ENCODE data around the gene STUB1.

The STUB1 gene

GRCh38 chr16:694863-695354, 14.7 kb downstream of the STUB1 start:
- DNase-seq (ENCODE audit: low read depth) = no peak

GRCh38 chr16:695355-696089, 15.3 kb downstream of the STUB1 start:
- peak; percentile 55 for DNase-seq (ENCODE audit: low read depth)

- DNase-seq (ENCODE audit: low read depth) = no peak
Observed at GRCh38 chr16:698911-699671, 18.9 kb downstream of the STUB1 start.

- peak; percentile 44 for DNase-seq (ENCODE audit: low read depth)
Observed at GRCh38 chr16:700684-701584, 20.7 kb downstream of the STUB1 start.

GRCh38 chr16:702341-702740, 22.1 kb downstream of the STUB1 start:
- no peak for DNase-seq (ENCODE audit: low read depth)

GRCh38 chr16:703406-703805, 23.2 kb downstream of the STUB1 start:
- no peak for DNase-seq (ENCODE audit: low read depth)

- no peak for DNase-seq (ENCODE audit: low read depth)
Observed at GRCh38 chr16:704047-704446, 23.8 kb downstream of the STUB1 start.

GRCh38 chr16:704552-705380, 24.6 kb downstream of the STUB1 start:
- DNase-seq (ENCODE audit: low read depth) = no peak

GRCh38 chr16:705431-706188, 25.4 kb downstream of the STUB1 start, which contains the start of gene FBXL16:
Gene FBXL16 (minus strand): TSS chr16:705801. CDS start chr16:697405, 8,396 bp downstream.
- DNase-seq (ENCODE audit: low read depth) = no peak

GRCh38 chr16:706189-707061, 26.2 kb downstream of the STUB1 start:
- no peak for DNase-seq (ENCODE audit: low read depth)

- DNase-seq (ENCODE audit: low read depth) = no peak
Observed at GRCh38 chr16:707062-707538, 26.9 kb downstream of the STUB1 start.

GRCh38 chr16:708019-708418, 27.8 kb downstream of the STUB1 start:
- no peak for DNase-seq (ENCODE audit: low read depth)

- DNase-seq (ENCODE audit: low read depth) = no peak
Observed at GRCh38 chr16:708959-709358, 28.7 kb downstream of the STUB1 start.

GRCh38 chr16:709566-710499, 29.6 kb downstream of the STUB1 start:
- DNase-seq (ENCODE audit: low read depth) = no peak

- DNase-seq (ENCODE audit: low read depth) = no peak
Observed at GRCh38 chr16:710500-711075, 30.4 kb downstream of the STUB1 start.

GRCh38 chr16:711084-711483, 30.9 kb downstream of the STUB1 start:
- no peak for DNase-seq (ENCODE audit: low read depth)

- DNase-seq (ENCODE audit: low read depth) = peak; percentile 74
Observed at GRCh38 chr16:711548-712320, 31.5 kb downstream of the STUB1 start.
